IgD-negative memory B cell (primary cell): ENCODE data around the gene ASIC4. TPM values are rescaled to one million over a fixed set of nuclear protein-coding genes. Genes with fewer than 3 reads are reported as not detected.

Experiments used
- H3K27ac Mint-ChIP-seq, 3 donors: one replicate each; pipeline ENCODE4 v1.8.0; 2020 to 2022; ENCODE audit warnings: mild to moderate bottlenecking in 3 of 3, mixed read lengths in 3 of 3, moderate library complexity in 1 of 3
- H3K27me3 Mint-ChIP-seq: one replicate; pipeline ENCODE4 v1.8.0; 2021; ENCODE audit warnings: mixed read lengths
- H3K36me3 Mint-ChIP-seq: one replicate; pipeline ENCODE4 v1.8.0; 2020; ENCODE audit warnings: mild to moderate bottlenecking, mixed read lengths
- H3K4me1 Mint-ChIP-seq, 3 donors: one replicate each; pipeline ENCODE4 v1.8.0; 2020 to 2022; ENCODE audit warnings: mixed read lengths in 3 of 3, mild to moderate bottlenecking in 1 of 3
- H3K4me3 Mint-ChIP-seq, 4 donors: one replicate each; pipeline ENCODE4 v1.8.0; 2020 to 2022; ENCODE audit warnings: mild to moderate bottlenecking in 4 of 4, mixed read lengths in 4 of 4, moderate library complexity in 3 of 4
- H3K9me3 Mint-ChIP-seq, 3 donors: one replicate each; pipeline ENCODE4 v1.8.0; 2020 to 2021; ENCODE audit warnings: mixed read lengths in 3 of 3, mild to moderate bottlenecking in 1 of 3
- polyA plus RNA-seq: library from polyadenylated mRNA; unstranded; fragments of 300-500 nt; fragmentation: Illumina TruSeq; gene quantifications from one replicate; pipeline ENCODE4 v1.2.3, GENCODE V29; 2021

ASIC4 gene
- polyA plus RNA-seq, 1 donor from 2014 or later = not detected

GRCh38 chr2:219573166-219573565 is 58.9 kb downstream of the ASIC4 start:
- no peak overlapping the region for H3K27ac Mint-ChIP-seq

DNA sequence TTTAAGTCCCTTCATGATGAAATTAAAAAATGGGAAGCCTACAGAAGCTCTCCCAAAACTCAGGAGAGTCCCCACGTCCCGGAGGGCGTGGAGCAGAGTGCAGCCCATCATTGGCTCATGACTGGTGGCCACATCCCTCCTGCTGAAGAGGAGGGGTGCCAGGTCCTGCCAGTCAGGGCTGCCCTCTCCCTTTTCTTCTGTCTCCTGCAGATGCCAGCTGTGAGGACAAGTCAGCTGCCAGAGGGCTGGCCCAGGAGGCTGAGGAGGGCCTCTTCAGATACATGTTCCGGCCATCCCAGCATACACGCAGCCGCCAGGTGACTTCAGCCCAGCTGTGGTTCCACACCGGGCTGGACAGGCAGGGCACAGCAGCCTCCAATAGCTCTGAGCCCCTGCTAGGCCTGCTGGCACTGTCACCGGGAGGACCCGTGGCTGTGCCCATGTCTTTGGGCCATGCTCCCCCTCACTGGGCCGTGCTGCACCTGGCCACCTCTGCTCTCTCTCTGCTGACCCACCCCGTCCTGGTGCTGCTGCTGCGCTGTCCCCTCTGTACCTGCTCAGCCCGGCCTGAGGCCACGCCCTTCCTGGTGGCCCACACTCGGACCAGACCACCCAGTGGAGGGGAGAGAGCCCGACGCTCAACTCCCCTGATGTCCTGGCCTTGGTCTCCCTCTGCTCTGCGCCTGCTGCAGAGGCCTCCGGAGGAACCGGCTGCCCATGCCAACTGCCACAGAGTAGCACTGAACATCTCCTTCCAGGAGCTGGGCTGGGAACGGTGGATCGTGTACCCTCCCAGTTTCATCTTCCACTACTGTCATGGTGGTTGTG is 60.4 kb downstream of the ASIC4 start:
- H3K27ac Mint-ChIP-seq = no peak overlapping the region
- peaks cover 34% of the 10 kb centered on the region for H3K27me3 Mint-ChIP-seq
- H3K9me3 Mint-ChIP-seq = peaks cover 0 to 2% (median 0%) of the 10 kb centered on the region in 3 donors
- peaks cover 0 to 2% (median 0%) of the 10 kb centered on the region in 3 donors for H3K4me1 Mint-ChIP-seq
- no peak overlapping the region for H3K4me3 Mint-ChIP-seq
- H3K36me3 Mint-ChIP-seq = no peaks in the 10 kb centered on the region

More at GRCh38 chr2:219573166-219573565, 58.9 kb downstream of the ASIC4 start:
- H3K36me3 Mint-ChIP-seq = no peaks in the 10 kb centered on the region
- peaks cover 0 to 2% (median 0%) of the 10 kb centered on the region in 3 donors for H3K9me3 Mint-ChIP-seq
- H3K4me1 Mint-ChIP-seq = peaks cover 0 to 2% (median 0%) of the 10 kb centered on the region in 3 donors
- H3K4me3 Mint-ChIP-seq = peak overlapping the region in 1 of 4 donors; percentile 45
- peaks cover 47% of the 10 kb centered on the region for H3K27me3 Mint-ChIP-seq

- H3K27ac Mint-ChIP-seq = no peak overlapping the region
- H3K27me3 Mint-ChIP-seq = peaks cover 28% of the 10 kb centered on the region
- no peak overlapping the region for H3K4me3 Mint-ChIP-seq
- no peaks in the 10 kb centered on the region for H3K36me3 Mint-ChIP-seq
- H3K9me3 Mint-ChIP-seq = peaks cover 0 to 2% (median 0%) of the 10 kb centered on the region in 3 donors
- H3K4me1 Mint-ChIP-seq = peaks cover 0 to 2% (median 0%) of the 10 kb centered on the region in 3 donors
Measured at GRCh38 chr2:219575566-219576504, 61.6 kb downstream of the ASIC4 start.

DNA sequence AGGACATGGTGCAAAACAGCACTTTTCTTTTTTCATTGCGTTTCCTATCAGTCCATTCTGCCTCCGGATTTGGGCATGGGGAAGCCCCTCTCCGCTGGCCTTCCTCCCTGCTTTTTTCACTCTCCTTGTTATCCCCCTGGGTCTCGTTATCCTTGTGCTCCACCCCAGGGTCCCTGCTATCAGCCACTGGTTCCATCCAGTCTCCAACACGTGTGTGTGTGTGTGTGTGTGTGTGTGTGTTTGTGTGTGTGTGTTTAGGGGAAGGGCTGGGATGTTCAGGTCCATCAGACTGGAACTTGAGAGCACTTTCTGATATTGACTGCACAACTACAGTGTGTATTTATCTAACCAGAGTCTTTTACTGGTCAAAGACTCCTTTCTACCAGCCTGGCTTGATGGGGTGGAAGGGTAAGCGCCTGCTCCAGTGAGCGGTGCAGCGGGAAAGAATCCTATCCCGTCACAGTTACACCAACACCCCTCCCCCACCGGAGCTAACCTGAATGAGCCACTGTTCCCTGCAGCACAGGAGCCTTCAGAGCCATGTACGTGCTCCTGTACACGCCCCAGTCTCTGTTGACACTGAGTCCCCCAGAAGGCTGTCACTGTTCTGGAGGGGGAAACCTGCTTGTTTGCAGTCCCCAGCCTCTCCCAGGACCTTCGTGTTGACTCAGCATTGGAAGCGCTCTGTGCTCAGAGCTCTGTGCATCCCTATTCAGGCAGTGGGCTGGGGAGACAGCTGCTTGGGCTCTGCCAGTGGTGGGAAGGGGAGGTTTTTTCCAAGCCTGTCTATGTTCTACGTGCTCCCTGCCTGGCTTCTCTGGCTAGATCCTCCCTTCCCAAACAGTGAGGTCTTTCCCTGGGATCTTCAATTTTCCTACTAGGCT is 62.5 kb downstream of the ASIC4 start:
- Mint-ChIP-seq H3K4me3 (no peak overlapping the region), H3K9me3 (peaks cover 0 to 2% (median 0%) of the 10 kb centered on the region in 3 donors), H3K27ac (no peak overlapping the region), H3K36me3 (no peaks in the 10 kb centered on the region), H3K4me1 (peaks cover 0 to 1% (median 0%) of the 10 kb centered on the region in 3 donors), H3K27me3 (peaks cover 26% of the 10 kb centered on the region)

DNA sequence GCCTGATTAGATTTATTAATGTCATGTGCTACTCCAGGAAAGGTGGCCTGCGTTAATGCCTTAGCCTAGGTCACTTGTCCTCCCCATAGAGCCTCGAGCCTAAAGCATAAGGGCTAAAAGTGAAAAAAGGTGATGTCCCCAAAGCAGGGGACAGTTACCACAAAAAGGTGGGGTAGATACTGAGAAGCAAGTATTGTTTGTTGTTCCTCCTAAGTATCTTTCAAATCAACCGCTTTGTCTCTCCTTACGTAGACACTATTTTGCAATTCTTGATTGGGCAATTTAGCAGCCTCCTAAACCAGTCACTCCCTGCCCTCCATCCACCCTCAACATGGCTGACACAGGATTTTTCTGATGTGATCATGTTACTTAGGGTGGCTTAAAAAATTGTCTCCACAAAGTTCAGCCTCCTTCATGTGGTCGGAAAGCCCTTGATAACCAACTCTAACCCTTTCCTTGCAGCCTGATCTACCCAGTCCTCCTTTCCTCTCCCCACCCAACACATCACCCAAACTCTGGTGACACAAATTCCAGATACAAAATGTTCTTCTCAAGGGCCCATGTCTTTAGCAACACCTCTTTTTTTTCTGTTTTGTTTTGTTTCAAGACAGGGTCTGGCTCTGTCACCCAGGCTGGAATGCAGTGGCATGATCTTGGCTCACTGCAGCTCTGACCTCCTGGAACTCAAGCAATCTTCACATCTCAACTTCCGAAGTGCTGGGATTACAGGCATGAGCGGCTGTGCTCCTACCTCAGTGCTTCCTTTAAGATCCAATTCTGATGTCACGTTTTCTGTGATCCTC is 64.7 kb downstream of the ASIC4 start:
- Mint-ChIP-seq H3K4me1 (no peaks in the 10 kb centered on the region), H3K27me3 (peaks cover 12% of the 10 kb centered on the region), H3K4me3 (no peak overlapping the region), H3K36me3 (no peaks in the 10 kb centered on the region), H3K27ac (peak overlapping the region in 1 of 3 donors; percentile 46), H3K9me3 (no peaks in the 10 kb centered on the region)

DNA sequence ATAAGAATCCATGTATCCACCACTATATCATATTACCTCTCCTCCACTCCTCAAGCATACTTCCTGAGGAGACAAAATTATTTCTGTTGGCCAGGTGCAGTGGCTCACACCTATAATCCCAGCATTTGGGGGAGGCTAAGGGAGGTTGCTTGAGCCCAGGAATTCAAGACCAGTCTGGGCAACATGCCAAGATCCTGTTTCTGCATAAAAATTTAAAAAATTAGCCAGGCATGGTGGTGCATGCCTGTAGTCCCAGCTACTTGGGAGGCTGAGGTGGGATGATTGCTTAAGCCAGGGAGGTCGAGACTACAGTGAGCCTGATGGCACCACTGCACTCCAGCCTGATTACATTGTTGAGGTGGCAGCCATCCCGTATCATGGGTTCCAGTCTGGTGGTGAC is 67.1 kb downstream of the ASIC4 start:
- Mint-ChIP-seq H3K27me3 (peaks cover 9% of the 10 kb centered on the region), H3K4me3 (peak overlapping the region in 1 of 4 donors; percentile 77), H3K4me1 (no peaks in the 10 kb centered on the region), H3K36me3 (no peaks in the 10 kb centered on the region), H3K27ac (no peak overlapping the region), H3K9me3 (no peaks in the 10 kb centered on the region)

Other genes with a start within 250 kb of the ASIC4 start
- gene DNAJB2, start 235.1 kb upstream of the ASIC4 start, polyA plus RNA-seq = 7.8 TPM
- gene PTPRN, start 205.1 kb upstream of the ASIC4 start, polyA plus RNA-seq = not detected
- not detected for gene RESP18, start 181.7 kb upstream of the ASIC4 start, polyA plus RNA-seq
- 49.9 TPM for gene DNPEP, start 126.6 kb upstream of the ASIC4 start, polyA plus RNA-seq
- not detected for gene DES, start 96.1 kb upstream of the ASIC4 start, polyA plus RNA-seq
- gene SPEG, start 79.6 kb upstream of the ASIC4 start, polyA plus RNA-seq = not detected
- gene GMPPA, start 15.6 kb upstream of the ASIC4 start, polyA plus RNA-seq = 24.4 TPM
- gene CHPF, start 29.3 kb downstream of the ASIC4 start, polyA plus RNA-seq = 3.9 TPM
- gene TMEM198, start 29.5 kb downstream of the ASIC4 start, polyA plus RNA-seq = 0.28 TPM
- not detected for gene OBSL1, start 57.1 kb downstream of the ASIC4 start, polyA plus RNA-seq
- gene INHA, start 57.8 kb downstream of the ASIC4 start, polyA plus RNA-seq = not detected
- gene STK11IP, start 83.4 kb downstream of the ASIC4 start, polyA plus RNA-seq = 9.2 TPM
- not detected for gene SLC4A3, start 113.1 kb downstream of the ASIC4 start, polyA plus RNA-seq